Motor neuron (in vitro differentiated cells): ENCODE data around the gene TMCO4. TPM values are rescaled to one million over a fixed set of nuclear protein-coding genes. Genes with fewer than 3 reads are reported as not detected.

Experiments used
- ATAC-seq, 8 experiments: fragments of 200-7000 bp; cut with Tn5 transposase; replicated peaks in 6 of 8; 2 replicates each; pipeline ENCODE4 v1.8.0; 2021; ENCODE audit warnings: mild to moderate bottlenecking in 8 of 8, moderate library complexity in 8 of 8
- H3K27ac ChIP-seq, 2 donors: fragments of 250-450 bp; sonication (Bioruptor Pico); 2 replicates each; pipeline ENCODE4 v1.9.0; 2021; ENCODE audit warnings: antibody characterized with exemption in 2 of 2, mild to moderate bottlenecking in 2 of 2, moderate library complexity in 1 of 2
- H3K4me1 ChIP-seq, 2 donors: fragments of 250-450 bp; sonication (Bioruptor Pico); replicated peaks in 1 of 2; 2 replicates each; pipeline ENCODE4 v1.6.1; 2021; ENCODE audit warnings: antibody characterized with exemption in 2 of 2, mild to moderate bottlenecking in 2 of 2, moderate library complexity in 1 of 2
- H3K4me3 ChIP-seq, 5 donors: fragments of 250-450 bp; sonication (Bioruptor Pico); 2 replicates each; pipeline ENCODE4 v1.9.0; 2021; ENCODE audit warnings: antibody characterized with exemption in 5 of 5, mild to moderate bottlenecking in 5 of 5, moderate library complexity in 4 of 5
- WGBS, 10 experiments: fragments of 450-650 bp; shearing (Covaris generic); methylation state at CpG; one replicate each; pipeline ENCODE4 v1.0.0; 2022; 5-methylcytosine and 5-hydroxymethylcytosine counted together
- in situ Hi-C, 9 experiments: fragments of 400-800 bp; cut with MboI; loops; one replicate each; pipeline ENCODE4 v1.15.0; 2021; ENCODE audit warnings: low sequenced_read_pairs in 9 of 9, low pct_unique_long_range_greater_than_20kb in 2 of 9; ENCODE audit not compliant: unreplicated experiment in 9 of 9
- total RNA-seq, 8 experiments: library from RNA; unstranded; fragments of 300-600 nt; gene quantifications; 2 replicates each; pipeline versions ENCODE4 v1.2.3 to v1.2.4, GENCODE V29; 2022

TMCO4 gene
- total RNA-seq, 8 experiments from 2014 or later = 0.14 to 12.3 (median 0.69) TPM

- WGBS, 10 experiments = 50 to 86% (median 70%) methylated on average over 1 to 3 of the region's 4 CpGs; no CpG with 5 or more reads in 5 of the 10 experiments
- no peak overlapping the region for H3K4me3 ChIP-seq
- no peak overlapping the region for H3K27ac ChIP-seq
- no peak for ATAC-seq
- in situ Hi-C loops = no loop called here
- no peaks in the 10 kb centered on the region for H3K4me1 ChIP-seq
These were observed 14.1 kb downstream of the TMCO4 start for GRCh38 chr1:19785660-19786059.

GRCh38 chr1:19780267-19780877 lies 19.3 kb downstream of the TMCO4 start:
- in situ Hi-C loops = no loop called here
- Histone ChIP-seq H3K27ac (no peak overlapping the region), H3K4me3 (no peak overlapping the region), H3K4me1 (no peaks in the 10 kb centered on the region)
- no peak for ATAC-seq
- WGBS, 10 experiments = 46 to 100% (median 60%) methylated on average over 1 to 10 of the region's 11 CpGs; no CpG with 5 or more reads in 3 of the 10 experiments

GRCh38 chr1:19776933-19777332 lies 22.8 kb downstream of the TMCO4 start:
- no peak overlapping the region for H3K4me3 ChIP-seq
- 77 to 100% (median 87%) methylated on average over 1 to 4 of the region's 4 CpGs; no CpG with 5 or more reads in 2 of the 10 experiments for WGBS, 10 experiments
- ATAC-seq = no peak
- no peak overlapping the region for H3K27ac ChIP-seq
- H3K4me1 ChIP-seq = no peaks in the 10 kb centered on the region
- in situ Hi-C loops = no loop called here

GRCh38 chr1:19776287-19776686 lies 23.4 kb downstream of the TMCO4 start:
- H3K4me1 ChIP-seq = no peaks in the 10 kb centered on the region
- ATAC-seq = no peak
- WGBS, 10 experiments = 67 to 100% (median 83%) methylated on average over 1 to 5 of the region's 5 CpGs; no CpG with 5 or more reads in 3 of the 10 experiments
- no peak overlapping the region for H3K4me3 ChIP-seq
- in situ Hi-C loops = no loop called here
- H3K27ac ChIP-seq = no peak overlapping the region

- H3K4me3 ChIP-seq = no peak overlapping the region
- no peaks in the 10 kb centered on the region for H3K4me1 ChIP-seq
- no peak overlapping the region for H3K27ac ChIP-seq
- ATAC-seq = no peak
- WGBS, 10 experiments = 71 to 100% (median 88%) methylated on average over 1 to 9 of the region's 9 CpGs; no CpG with 5 or more reads in 4 of the 10 experiments
- in situ Hi-C loops = no loop called here
These were observed 23.9 kb downstream of the TMCO4 start for GRCh38 chr1:19775831-19776230.

- in situ Hi-C loops = no loop called here
- Histone ChIP-seq H3K4me3 (no peak overlapping the region), H3K4me1 (no peaks in the 10 kb centered on the region), H3K27ac (no peak overlapping the region)
- no peak for ATAC-seq
- 0 to 92% (median 81%) methylated on average over 1 to 6 of the region's 6 CpGs; no CpG with 5 or more reads in 1 of the 10 experiments for WGBS, 10 experiments
These were observed 24.4 kb downstream of the TMCO4 start for GRCh38 chr1:19775317-19775716.

- Histone ChIP-seq H3K4me3 (no peak overlapping the region), H3K4me1 (no peaks in the 10 kb centered on the region), H3K27ac (no peak overlapping the region)
- in situ Hi-C loops = no loop called here
- 49 to 92% (median 73%) methylated on average over 2 to 6 of the region's 6 CpGs; no CpG with 5 or more reads in 2 of the 10 experiments for WGBS, 10 experiments
- no peak for ATAC-seq
These were observed 25.4 kb downstream of the TMCO4 start for GRCh38 chr1:19774180-19774785.

- ATAC-seq = no peak
- 60 to 100% (median 81%) methylated on average over 1 to 4 of the region's 4 CpGs; no CpG with 5 or more reads in 2 of the 10 experiments for WGBS, 10 experiments
- in situ Hi-C loops = no loop called here
- H3K4me1 ChIP-seq = peaks cover 3 to 4% of the 10 kb centered on the region in 2 donors
- no peak overlapping the region for H3K4me3 ChIP-seq
- H3K27ac ChIP-seq = no peak overlapping the region
These were observed 26.2 kb downstream of the TMCO4 start for GRCh38 chr1:19773485-19773884.

- in situ Hi-C loops = no loop called here
- H3K4me1 ChIP-seq = peaks cover 6% of the 10 kb centered on the region in 2 donors
- no peak for ATAC-seq
- 17 to 100% (median 90%) methylated on average over 1 to 4 of the region's 9 CpGs; no CpG with 5 or more reads in 4 of the 10 experiments for WGBS, 10 experiments
- H3K27ac ChIP-seq = no peak overlapping the region
- no peak overlapping the region for H3K4me3 ChIP-seq
These were observed 27.7 kb downstream of the TMCO4 start for GRCh38 chr1:19772053-19772452.

GRCh38 chr1:19771350-19771749 lies 28.4 kb downstream of the TMCO4 start:
- 80 to 100% (median 85%) methylated on average over 1 to 6 of the region's 6 CpGs; no CpG with 5 or more reads in 3 of the 10 experiments for WGBS, 10 experiments
- H3K4me3 ChIP-seq = no peak overlapping the region
- H3K27ac ChIP-seq = no peak overlapping the region
- peaks cover 6% of the 10 kb centered on the region in 2 donors for H3K4me1 ChIP-seq
- in situ Hi-C loops = no loop called here
- ATAC-seq = no peak

- ATAC-seq = no peak
- WGBS, 10 experiments = 0 to 100% (median 76%) methylated on average over 1 to 10 of the region's 10 CpGs
- in situ Hi-C loops = no loop called here
- H3K4me1 ChIP-seq = peaks cover 6% of the 10 kb centered on the region in 2 donors
- no peak overlapping the region for H3K27ac ChIP-seq
- H3K4me3 ChIP-seq = no peak overlapping the region
These were observed 29.1 kb downstream of the TMCO4 start for GRCh38 chr1:19770436-19771190.

GRCh38 chr1:19769211-19769932 lies 30.3 kb downstream of the TMCO4 start:
- Histone ChIP-seq H3K27ac (no peak overlapping the region), H3K4me1 (peaks cover 6% of the 10 kb centered on the region in 2 donors), H3K4me3 (no peak overlapping the region)
- peak in 1 of 8 experiments; percentile 3 for ATAC-seq
- in situ Hi-C loops = no loop called here
- WGBS, 10 experiments = 20 to 90% (median 70%) methylated on average over 1 to 7 of the region's 10 CpGs; no CpG with 5 or more reads in 2 of the 10 experiments
